GM21723 (cell line): Measurements from ENCODE around the gene SEMA3B.
A peak's percentile ranks its signal among the peaks of the same experiment; 100 is the strongest.
"Not testable (repeated sequence)": the region's sequence is repeated elsewhere in the genome, so short reads cannot be mapped to it uniquely, and the experiment has no call there.

ENCODE experiments used
- ATAC-seq: cut with Tn5 transposase; IDR thresholded peaks from one replicate; pipeline ENCODE4 v1.9.1; 2021; ENCODE audit warnings: mild to moderate bottlenecking, moderate library complexity; ENCODE audit not compliant: unreplicated experiment

The SEMA3B gene

GRCh38 chr3:50237754-50238548 is 31.0 kb upstream of the SEMA3B start:
- peak; percentile 33 for ATAC-seq

- ATAC-seq: no peak
These were observed 30.4 kb upstream of the SEMA3B start for GRCh38 chr3:50238549-50239026.

- ATAC-seq: no peak
These were observed 29.3 kb upstream of the SEMA3B start for GRCh38 chr3:50239649-50240048.

- no peak for ATAC-seq
These were observed 27.8 kb upstream of the SEMA3B start for GRCh38 chr3:50241163-50241562.

- no peak for ATAC-seq
These were observed 27.1 kb upstream of the SEMA3B start for GRCh38 chr3:50241713-50242380.

GRCh38 chr3:50242381-50242770 is 26.6 kb upstream of the SEMA3B start:
- ATAC-seq: no peak

GRCh38 chr3:50242851-50243542 is 25.9 kb upstream of the SEMA3B start:
- ATAC-seq: no peak

GRCh38 chr3:50243543-50243895 is 25.4 kb upstream of the SEMA3B start:
- no peak for ATAC-seq

- ATAC-seq: not testable (repeated sequence)
These were observed 24.1 kb upstream of the SEMA3B start for GRCh38 chr3:50244813-50245212.

GRCh38 chr3:50245251-50245745 is 23.6 kb upstream of the SEMA3B start:
- ATAC-seq: no peak

GRCh38 chr3:50245831-50246516 is 23.0 kb upstream of the SEMA3B start:
- peak; percentile 72 for ATAC-seq

GRCh38 chr3:50246517-50246954 is 22.4 kb upstream of the SEMA3B start:
- peak; percentile 60 for ATAC-seq

GRCh38 chr3:50248387-50248786 is 20.6 kb upstream of the SEMA3B start:
- ATAC-seq: no peak

- ATAC-seq: no peak
These were observed 19.5 kb upstream of the SEMA3B start for GRCh38 chr3:50249457-50249856.

GRCh38 chr3:50250514-50250913 is 18.4 kb upstream of the SEMA3B start:
- ATAC-seq: no peak

- no peak for ATAC-seq
These were observed 17.7 kb upstream of the SEMA3B start for GRCh38 chr3:50251220-50251619.

GRCh38 chr3:50254577-50255250 is 14.2 kb upstream of the SEMA3B start:
- no peak for ATAC-seq

- no peak for ATAC-seq
These were observed 13.7 kb upstream of the SEMA3B start for GRCh38 chr3:50255251-50255615.

- ATAC-seq: no peak
These were observed 11.7 kb upstream of the SEMA3B start for GRCh38 chr3:50256978-50257890.
